HG03575 (cell line): Measurements from ENCODE around the gene LYPD3.
"Not testable (repeated sequence)": the region's sequence is repeated elsewhere in the genome, so short reads cannot be mapped to it uniquely, and the experiment has no call there.

ENCODE experiments used
- ATAC-seq: cut with Tn5 transposase; IDR thresholded peaks from one replicate; pipeline ENCODE4 v1.9.1; 2021; ENCODE audit not compliant: unreplicated experiment, insufficient number of reproducible peaks, low FRiP score; ENCODE audit errors: extremely low read depth

Gene LYPD3

DNA sequence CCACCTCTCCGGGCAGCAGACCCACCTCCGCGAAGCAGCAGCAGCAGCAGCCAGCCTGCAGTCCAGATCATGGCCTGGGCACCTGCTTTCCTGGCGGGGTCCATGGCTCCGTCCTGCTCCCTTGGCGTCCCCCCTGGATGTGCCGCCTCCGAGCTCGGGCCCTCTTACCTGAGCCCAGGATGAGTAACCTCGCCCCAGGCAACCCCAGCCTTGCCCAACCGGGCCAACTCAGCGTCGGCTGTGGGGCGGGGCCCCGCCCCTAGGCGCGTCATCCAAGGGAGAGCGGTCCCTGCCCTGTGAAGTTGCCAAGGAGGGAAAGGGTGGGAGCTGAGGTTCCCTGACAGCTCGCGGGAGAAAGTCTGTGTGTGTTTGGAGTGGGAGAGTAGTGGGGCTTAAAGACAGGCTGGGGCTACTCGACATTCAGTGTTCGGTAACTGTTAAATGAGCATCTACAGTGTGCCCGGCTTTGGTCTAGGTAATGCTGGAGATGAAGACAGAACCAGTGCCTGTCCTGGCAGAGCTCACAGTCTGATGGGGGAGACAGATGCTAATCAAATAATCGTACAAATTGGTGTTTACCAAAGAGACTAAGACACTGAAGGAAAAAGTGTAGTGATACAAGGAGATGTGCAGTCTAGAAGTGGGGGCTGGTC lies at the start of gene LYPD3:
Gene LYPD3, minus strand, starts transcription at position 141 of the 653 bp plus-strand sequence. Its CDS starts 37 bp downstream, at position 104.
- ATAC-seq = no peak

DNA sequence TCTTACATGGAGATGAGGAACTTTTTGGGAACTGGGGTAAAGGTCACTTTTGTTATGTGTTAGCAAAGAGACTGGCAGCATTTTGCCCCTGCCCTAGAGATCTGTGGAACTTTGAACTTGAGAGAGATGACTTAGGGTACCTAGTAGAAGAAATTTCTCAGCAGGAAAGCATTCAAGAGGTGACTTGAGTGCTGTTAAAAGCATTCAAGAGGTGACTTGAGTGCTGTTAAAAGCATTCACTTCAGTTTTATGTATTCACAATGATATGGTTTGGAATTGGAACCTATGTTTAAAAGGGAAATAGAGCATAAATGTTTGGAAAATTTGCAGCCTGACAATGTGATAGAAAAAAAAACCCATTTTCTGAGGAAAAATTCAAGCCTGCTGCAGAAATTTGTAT lies 47.0 kb upstream of the LYPD3 start:
- not testable (repeated sequence) for ATAC-seq

DNA sequence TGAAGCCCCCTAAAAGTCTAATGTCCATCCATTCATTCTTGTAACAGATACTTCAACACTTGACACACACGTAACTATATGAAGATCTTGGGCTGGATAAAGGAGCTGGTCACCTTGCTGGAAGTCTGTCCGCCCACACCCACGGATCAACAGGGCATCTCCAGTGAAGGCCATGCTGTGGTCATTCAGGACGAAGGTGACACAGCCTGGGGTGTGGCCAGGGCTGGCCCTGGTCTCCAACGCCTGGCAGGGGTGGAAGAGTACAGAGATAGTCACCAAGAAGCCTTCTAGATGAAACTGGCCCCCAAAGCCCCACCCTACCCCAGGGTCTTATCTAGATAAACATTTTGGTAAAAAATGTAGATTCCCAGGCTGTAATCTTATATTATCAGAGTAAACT lies 45.9 kb upstream of the LYPD3 start:
- no peak for ATAC-seq

DNA sequence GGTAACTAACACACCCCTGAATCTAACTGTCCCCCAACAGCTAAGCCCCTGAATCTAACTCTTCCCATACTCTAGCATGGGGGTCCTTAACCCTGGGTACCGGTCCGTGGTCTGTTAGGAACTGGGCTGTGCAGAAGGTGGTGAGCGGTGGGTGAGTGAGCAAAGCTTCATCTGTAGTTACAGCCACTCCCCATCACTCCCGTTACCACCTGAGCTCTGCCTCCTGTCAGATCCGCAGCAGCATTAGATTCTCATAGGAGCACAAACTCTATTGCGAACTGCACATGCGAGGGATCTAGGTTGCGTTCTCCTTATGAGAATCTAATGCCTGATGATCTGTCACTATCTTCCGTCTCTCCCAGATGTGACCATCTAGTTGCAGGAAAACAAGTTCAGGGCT lies 45.3 kb upstream of the LYPD3 start:
- ATAC-seq = no peak

DNA sequence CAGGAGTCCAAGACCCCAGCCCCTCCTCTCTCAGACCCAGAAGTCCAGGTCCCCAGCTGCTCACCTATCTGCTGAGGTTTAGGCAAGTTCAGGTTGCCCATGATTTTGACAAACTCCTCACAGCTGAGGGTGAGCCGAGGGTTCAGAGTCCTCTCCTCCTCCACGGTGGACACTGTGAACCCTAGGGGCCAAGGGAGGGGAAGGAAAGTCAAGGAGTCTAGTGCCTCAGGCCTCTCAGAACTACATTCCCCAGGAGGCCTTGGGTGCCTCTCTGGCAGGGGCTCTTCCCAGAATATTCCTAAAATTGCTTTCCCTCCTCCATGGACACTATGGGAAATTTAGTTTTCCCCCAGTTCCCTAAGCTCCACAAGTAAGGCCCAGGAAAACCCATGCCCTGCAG lies 42.5 kb upstream of the LYPD3 start:
- ATAC-seq = no peak

DNA sequence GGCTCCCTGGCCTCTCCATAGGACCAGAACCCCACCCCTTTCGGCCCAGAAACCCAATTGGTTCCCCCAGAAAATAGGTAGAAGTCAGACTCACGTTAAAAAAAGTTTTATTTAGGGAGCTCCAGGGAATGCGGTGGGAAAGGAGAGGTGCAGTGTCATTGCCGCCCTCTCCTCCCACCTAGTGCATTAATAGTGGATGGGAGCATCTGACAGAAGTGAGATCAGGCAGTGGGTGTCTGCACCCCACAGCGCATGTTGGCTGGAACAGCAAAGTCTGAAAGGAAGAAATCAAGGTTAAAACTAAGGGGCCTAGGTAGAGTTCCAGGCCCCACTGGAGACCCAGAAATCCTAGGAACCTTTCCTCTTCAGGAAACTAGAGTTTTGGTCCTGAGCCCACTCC lies 41.2 kb upstream of the LYPD3 start:
- ATAC-seq = no peak

DNA sequence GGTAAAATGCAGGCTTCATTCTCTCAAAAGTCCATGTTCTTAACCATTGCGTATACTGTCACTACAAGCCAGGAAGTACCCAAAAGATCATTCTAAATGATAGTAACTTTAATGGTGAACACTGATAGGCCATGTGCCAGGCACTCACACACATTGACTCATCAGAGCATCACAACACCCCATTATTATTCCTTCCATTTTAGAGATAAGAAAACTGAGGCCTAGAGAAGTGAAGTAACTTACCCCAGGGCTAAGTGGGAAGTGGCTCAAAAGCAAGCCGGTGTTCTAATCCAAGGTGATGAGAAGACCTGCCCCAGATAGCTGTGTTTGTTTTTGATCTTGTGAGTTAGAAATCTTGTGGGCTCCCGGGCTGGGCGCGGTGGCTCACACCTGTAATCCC lies 40.5 kb upstream of the LYPD3 start:
- ATAC-seq = no peak

DNA sequence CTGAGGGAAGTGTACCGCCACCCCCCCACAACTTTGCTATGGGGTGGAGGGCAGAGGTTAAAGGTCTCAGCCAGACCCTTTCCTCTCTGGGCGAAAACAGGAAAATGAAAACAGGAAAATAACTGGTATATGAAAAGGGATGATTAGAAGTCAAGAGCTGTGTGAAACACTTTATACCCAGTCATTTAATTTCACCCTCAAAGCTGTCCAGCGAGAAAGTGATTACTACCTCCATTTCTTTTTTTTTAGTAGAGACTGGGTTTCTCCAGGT lies 39.7 kb upstream of the LYPD3 start:
- ATAC-seq = no peak

DNA sequence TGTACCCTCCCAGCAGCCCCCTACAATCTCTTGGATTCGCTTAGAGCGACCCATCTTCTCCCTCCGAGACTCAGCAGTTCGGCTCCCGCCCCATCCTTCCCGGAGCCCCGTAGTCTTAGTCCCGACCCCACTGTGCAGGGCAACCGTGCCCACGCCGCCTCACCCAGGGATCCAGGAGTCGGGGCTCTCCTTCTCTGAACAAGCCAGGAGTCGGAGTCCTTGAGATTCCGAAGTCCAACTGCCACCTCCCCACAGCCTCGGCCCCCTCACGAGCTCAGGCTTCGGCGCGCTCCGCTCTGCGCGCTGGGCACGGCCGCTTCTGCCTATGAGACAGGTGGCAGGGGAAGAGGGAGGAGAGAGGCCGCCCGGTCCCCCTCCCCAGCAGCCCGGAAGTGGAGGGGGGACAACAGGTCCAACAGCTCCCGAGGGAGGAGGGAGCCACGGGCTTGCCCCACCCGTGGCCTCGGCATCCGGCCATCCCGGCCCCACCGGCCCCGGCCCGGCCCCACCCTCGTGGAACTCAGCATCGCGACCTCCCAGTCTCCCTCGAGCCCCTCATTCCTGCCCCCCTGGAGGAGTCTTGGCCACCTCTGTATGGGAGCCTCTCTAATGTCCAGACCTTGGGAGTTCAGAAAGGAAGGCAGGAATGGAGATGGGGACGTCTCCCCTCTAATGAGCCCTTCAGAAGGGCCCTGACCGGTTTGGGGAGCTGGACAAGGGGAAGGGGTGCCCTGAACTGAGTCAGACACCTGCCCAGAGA lies 39.2 kb upstream of the LYPD3 start, which contains the start of gene PHLDB3:
Gene PHLDB3, minus strand, starts transcription at position 321 of the 760 bp plus-strand sequence. CDS start 628 bp downstream, outside the sequence.
- no peak for ATAC-seq

DNA sequence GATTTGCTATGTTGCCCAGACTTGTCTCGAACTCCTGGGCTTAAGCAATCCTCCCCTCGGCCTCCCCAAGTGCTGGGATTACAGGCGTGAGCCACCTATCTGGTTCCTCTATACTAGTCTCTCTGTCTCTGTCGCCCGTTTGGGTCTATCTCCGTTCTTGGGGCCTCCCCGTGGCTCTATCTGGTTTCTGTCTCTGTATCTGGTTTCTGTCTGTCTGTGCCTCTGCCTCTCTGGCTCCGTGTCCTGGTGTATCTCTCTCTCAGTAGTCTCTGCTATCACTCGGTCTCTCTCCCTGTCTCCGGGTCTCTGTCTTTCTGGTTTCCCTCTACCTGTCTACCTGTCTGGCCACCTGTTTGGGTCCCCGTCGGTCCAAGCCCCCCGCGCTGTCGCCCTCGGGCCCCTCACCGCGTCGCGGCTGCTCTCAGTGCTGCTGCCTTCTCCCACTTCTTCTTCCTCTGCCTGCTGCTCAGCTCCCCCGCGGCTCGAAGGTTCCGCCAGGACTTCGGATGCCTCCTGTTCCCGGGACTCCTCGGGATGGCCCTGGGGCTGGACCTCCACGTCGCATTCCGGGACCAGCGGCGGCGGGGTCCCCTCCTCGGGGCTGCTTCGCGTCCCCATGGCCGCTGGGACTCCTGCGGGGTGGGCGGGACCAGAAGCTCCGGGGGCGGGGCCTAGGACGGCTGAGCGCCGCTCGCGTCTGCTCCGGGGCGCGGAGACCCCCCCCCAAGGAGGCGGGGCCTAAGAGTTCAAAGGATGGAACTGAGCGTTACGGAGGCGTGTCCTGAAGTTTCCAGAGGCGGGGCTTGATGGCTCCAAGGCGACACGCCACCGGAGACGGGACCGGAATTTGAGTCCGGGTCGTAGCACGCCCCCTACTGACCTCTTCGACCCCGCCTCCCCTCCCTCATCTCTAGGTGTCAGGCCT lies 38.4 kb upstream of the LYPD3 start:
- ATAC-seq = no peak

DNA sequence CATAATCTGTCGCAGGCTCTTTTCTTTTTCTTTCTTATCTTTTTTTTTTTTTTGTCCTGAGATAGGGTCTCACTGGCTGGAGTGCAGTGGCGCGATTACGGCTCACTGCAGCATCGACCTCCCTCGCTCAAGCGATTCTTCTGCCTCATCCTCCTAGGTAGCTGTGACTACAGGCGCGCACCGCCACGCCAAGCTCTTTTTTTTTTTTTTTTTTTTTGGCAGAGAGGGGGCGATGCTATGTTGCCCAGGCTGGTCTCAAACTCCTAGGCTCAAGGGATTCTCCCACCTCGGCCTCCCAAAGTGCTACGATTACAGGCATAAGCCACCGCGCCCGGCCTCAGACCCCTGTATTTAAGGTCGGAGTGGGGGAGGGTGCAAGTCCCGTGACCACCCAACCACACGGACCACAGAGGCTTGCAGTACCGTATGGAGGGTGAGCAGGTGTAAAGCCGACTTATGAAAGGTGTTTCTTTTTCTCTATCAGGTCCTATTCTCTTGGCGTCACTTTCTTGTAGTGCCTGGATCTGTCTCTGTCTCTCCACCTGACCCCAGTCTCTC lies 37.1 kb upstream of the LYPD3 start:
- ATAC-seq = no peak

DNA sequence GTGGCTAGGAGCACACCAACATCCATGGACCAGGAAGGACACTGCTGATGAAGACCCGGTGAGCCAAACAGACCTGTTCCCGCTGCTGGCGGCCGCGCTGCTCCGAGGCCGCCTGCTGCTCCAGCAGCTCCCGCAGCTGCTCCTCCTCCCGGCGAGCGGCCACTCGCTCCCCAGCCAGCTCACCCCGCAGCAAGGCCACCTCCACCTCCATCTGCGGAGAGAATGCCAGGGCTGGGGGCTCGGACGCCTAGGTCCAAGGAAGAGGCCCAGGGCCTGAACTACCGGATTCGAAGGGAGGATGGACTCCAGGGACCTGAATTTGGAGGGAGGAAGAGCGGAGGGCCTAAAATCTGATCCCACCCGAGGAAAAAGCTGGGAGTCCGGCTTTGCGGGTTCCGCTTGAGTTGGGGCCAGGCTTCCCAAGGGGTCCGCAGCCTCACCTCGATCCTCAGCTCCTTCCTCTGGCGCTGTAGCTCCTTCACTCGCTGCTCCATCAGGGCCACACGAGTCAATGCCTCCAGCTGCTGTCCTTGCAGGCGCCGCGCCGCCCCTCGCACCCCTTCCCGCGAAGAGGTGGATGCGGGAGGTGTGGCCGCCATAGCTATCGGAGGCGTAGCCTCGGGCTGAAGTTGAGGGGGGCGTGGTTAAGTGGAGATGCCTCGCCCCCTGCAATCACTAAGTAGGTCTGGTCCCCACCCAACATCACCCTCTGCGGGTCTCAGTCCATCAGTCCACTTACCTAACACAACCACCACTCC lies 36.4 kb upstream of the LYPD3 start:
- ATAC-seq = no peak

DNA sequence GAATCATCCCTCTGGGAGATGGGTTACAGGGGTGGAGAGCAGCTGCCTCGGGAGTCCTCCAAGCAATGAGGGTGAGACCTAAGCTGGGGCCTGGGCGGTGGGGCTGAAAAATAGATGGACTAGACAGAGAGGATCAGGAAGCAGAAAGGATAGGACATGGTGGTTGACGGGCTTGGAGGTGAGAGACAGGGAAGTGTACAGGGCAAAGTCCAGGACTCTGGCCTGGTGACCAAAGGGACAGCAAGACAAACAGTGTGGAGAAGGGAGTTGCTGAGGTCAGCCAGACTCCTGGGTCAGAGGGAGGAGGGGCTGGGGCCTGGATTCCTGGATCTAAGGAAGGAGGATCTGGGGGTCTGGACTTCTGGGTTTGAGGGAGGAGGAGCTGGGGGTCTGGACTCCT lies 33.6 kb upstream of the LYPD3 start:
- no peak for ATAC-seq

DNA sequence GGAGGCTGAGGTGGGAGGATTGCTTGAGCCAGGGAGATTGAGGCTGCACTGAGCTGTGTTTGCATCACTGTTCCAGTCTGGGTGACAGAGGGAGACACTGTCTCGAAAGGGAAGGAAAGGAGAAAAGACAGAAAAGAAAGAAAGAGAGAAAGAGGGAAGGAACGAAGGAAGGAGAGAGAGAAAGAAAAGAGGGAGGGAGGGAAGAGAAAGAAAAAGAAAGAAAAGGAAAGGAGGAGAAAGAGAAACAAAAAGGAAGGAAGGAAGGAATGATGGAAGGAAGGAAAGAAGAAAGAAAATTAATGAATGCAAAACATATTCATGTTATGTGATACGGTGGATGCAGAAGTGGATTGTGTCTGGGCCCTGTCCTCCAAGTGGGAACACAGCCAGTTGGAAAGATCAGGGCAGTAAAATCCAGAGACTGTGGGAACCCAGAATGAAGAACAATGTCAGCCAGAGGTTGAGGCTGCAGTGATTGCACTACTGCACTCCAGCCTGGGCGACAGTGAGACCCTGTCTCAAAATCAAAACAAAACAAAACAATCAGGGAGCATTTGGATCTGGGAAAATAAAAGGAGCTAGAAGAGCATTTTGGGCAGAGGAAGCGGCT lies 32.9 kb upstream of the LYPD3 start:
- no peak for ATAC-seq

DNA sequence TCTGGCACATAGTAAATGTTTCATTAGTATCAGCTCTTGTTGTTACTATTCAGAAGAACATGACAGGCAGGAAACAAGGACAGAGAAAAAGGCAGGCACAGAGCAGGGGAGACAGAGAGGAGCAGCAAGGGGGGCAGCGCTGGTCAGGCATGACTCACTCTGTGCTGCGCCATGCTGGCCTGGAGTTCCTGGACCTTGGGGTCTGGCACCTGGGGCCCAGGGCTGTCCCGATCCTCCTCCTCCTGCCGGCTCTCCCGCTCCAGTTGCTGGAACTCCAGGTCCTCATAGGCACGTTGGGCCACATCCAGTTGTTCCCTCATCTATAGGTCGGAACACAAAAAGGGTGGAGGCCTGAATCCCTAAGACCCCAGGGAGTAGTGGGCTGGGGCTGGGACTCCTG lies 31.6 kb upstream of the LYPD3 start:
- no peak for ATAC-seq

DNA sequence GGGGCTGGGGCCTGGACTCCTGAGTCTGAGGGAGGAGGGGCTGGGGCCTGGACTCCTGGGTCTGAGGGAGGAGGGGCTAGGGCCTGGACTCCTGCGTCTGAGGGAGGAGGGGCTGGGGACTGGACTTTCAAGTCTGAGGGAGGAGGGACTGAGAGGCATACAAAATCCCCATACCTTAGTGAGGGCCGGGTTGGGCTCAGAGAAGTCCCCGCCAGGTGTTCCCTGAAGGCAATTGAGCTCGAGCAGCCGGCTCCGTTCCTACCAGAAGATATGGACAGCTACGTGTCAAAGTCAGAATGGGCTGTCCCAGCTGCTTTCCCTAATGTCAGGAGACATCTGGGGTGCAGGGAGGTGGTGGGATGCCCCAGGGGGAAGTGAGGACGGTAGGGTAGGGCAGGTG lies 29.7 kb upstream of the LYPD3 start:
- ATAC-seq = no peak

DNA sequence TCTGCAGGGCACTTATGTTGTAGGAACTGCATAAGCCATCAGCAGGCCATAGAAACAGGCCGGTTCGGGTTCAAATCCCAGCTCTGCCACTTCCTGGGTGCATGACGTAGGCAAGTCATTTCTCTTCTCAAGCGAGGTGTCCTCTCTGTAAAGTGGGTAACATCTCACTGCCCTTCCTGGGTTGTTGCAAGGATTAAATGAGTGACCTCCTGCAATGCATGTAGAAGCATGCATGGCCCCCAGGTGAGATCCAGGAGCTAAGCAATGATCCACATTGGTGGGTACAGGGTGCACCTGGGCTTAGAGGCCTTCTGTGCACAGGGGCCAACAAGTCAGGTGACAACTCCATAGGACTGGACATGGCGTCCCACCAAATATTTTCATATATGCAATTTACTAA lies 25.4 kb upstream of the LYPD3 start:
- ATAC-seq = no peak

DNA sequence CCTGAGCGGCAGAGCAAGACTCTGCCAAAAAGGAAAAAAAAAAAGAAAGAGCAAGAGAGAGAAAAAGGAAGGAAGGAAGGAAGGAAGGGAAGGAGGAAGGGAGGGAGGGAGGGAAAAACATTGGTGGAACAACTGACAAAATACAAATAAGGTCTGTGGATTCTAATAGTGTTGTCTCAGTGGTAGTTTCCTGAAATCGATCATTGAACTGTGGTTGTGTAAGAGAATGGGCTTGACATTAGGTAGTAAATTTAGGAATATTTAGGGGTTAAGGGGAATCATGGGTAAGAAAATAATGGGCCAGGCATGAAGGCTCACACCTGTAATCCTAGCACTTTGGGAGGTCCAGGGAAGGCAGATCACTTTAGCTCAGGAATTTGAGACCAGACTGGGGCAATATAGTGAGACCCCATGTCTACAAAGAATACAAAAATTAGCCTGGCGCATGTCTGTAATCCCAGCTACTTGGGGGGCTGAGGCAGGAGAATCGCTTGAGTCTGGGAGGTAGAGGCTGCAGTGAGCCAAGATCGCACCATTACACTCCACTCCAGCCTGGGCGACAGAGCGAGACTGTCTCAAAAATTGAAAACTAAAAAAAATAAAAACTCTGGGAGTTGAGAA lies 24.7 kb upstream of the LYPD3 start:
- ATAC-seq = no peak
